HFFc6 (cell line): ENCODE results near the gene CDC27. TPM values are rescaled to one million over a fixed set of nuclear protein-coding genes. Genes with fewer than 3 reads are reported as not detected.

Source experiments
- DNase-seq: peaks from one replicate; pipeline ENCODE4 v3.0.0-alpha.2; 2018
- H3K27ac Mint-ChIP-seq: 2 replicates; pipeline ENCODE4 v1.8.0; 2020; ENCODE audit warnings: mild to moderate bottlenecking, mixed read lengths
- H3K27me3 Mint-ChIP-seq: 2 replicates; pipeline ENCODE4 v1.8.0; 2021; ENCODE audit warnings: mild to moderate bottlenecking, moderate library complexity, mixed read lengths; ENCODE audit not compliant: insufficient read depth
- H3K36me3 Mint-ChIP-seq: 2 replicates; pipeline ENCODE4 v1.8.0; 2021; ENCODE audit warnings: low read depth, mixed read lengths
- H3K4me1 Mint-ChIP-seq: 2 replicates; pipeline ENCODE4 v1.8.0; 2020; ENCODE audit warnings: low read depth, mixed read lengths
- H3K4me3 Mint-ChIP-seq: 2 replicates; pipeline ENCODE4 v1.8.0; 2020; ENCODE audit warnings: mild to moderate bottlenecking, moderate library complexity, mixed read lengths
- H3K9me3 Mint-ChIP-seq: 2 replicates; pipeline ENCODE4 v1.8.0; 2020; ENCODE audit warnings: mild to moderate bottlenecking, mixed read lengths
- total RNA-seq, 6 experiments: library from RNA; stranded (reverse); fragmentation: NEBNext Ultra II Directional; extraction: Animal tissue kit (Norgen Biotek cat#: 25700); gene quantifications; 2 replicates in 1 of 6; 3 replicates in 5 of 6; pipeline ENCODE4 v1.2.3, GENCODE V29; 2021
- TF ChIP-seq, protein P1 (sequence below): fragments of 200-600 bp; sonication (generic); IDR thresholded peaks from 2 replicates; pipeline ENCODE4 v1.5.0; 2021; ENCODE audit warnings: antibody characterized with exemption, mild to moderate bottlenecking

CDC27 gene
- total RNA-seq, 6 experiments from 2014 or later = 144 to 202 (median 170) TPM

DNA sequence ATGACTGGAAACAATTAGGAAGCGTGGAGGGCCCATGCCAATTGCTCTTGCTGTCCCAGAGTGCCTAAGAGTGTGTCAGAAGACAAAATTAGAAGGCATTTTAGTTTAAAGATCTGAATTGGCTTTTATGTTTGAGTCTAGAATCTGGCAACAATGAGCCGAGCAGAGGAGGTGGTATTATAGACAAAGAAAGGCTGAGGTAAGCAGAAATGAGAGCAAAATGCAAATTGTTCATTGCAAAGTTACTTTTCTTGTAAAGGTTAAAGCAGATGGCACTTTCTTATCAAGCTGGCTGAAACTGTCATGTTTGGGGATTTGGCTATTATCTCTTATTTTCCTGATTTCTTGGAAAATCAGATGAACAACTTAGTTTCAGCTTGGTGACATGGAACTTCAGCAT, 23.4 kb upstream of the CDC27 start:
- Mint-ChIP-seq H3K36me3 (no peaks in the 10 kb centered on the region), H3K27ac (no peak overlapping the region), H3K27me3 (peaks cover 6% of the 10 kb centered on the region), H3K4me1 (no peaks in the 10 kb centered on the region), H3K4me3 (no peak overlapping the region), H3K9me3 (no peaks in the 10 kb centered on the region)
- no peak for DNase-seq
- TF ChIP-seq, protein P1, sequence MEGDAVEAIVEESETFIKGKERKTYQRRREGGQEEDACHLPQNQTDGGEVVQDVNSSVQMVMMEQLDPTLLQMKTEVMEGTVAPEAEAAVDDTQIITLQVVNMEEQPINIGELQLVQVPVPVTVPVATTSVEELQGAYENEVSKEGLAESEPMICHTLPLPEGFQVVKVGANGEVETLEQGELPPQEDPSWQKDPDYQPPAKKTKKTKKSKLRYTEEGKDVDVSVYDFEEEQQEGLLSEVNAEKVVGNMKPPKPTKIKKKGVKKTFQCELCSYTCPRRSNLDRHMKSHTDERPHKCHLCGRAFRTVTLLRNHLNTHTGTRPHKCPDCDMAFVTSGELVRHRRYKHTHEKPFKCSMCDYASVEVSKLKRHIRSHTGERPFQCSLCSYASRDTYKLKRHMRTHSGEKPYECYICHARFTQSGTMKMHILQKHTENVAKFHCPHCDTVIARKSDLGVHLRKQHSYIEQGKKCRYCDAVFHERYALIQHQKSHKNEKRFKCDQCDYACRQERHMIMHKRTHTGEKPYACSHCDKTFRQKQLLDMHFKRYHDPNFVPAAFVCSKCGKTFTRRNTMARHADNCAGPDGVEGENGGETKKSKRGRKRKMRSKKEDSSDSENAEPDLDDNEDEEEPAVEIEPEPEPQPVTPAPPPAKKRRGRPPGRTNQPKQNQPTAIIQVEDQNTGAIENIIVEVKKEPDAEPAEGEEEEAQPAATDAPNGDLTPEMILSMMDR = no peak

DNA sequence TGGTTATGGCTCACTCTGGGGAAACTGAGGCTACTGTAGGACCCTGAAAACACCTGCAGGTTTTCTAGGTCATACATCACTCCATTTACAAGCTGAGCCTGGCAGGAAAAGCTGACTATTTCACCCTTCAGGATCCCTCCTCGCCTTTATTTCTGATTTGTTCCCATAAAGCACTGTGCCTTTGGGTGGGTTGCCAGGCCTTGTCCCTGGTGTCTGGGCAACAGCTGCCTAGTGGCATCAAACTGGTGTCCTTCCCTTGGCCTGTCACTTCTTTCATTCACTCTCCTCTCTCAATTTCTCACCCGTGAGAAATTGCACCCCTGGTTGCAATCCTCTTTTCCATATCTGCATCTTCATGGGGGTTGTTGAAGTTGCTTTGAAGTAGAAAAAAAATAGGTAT, 21.7 kb upstream of the CDC27 start:
- no peaks in the 10 kb centered on the region for H3K36me3 Mint-ChIP-seq
- peaks cover 6% of the 10 kb centered on the region for H3K27me3 Mint-ChIP-seq
- H3K27ac Mint-ChIP-seq = no peak overlapping the region
- no peaks in the 10 kb centered on the region for H3K9me3 Mint-ChIP-seq
- DNase-seq = no peak
- H3K4me3 Mint-ChIP-seq = no peak overlapping the region
- H3K4me1 Mint-ChIP-seq = peaks cover 7% of the 10 kb centered on the region
- TF ChIP-seq, protein P1 = no peak

DNA sequence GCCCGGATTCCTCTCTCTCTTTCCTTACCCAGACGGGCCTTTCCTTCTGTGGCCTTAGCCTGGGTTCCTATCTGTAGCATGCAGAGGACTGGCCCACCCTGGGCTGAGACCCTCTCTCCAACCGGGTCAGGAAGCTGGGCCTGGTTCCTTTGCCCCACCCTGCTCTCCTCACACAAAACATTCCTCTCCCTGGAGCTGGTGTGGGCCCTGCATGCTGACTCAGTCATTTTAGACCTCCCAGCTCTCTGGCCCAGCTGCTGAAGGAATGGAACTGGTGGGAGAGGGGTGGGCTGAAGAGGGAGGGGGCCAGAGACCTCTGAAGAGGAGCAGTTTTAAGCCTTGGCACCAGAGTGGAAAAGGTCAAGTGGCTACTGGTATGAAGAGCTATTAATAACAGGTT, 21.0 kb upstream of the CDC27 start:
- Mint-ChIP-seq H3K27ac (no peak overlapping the region), H3K4me1 (peaks cover 13% of the 10 kb centered on the region), H3K36me3 (no peaks in the 10 kb centered on the region), H3K4me3 (no peak overlapping the region), H3K9me3 (no peaks in the 10 kb centered on the region), H3K27me3 (peaks cover 8% of the 10 kb centered on the region)
- no peak for DNase-seq
- TF ChIP-seq, protein P1 = no peak

DNA sequence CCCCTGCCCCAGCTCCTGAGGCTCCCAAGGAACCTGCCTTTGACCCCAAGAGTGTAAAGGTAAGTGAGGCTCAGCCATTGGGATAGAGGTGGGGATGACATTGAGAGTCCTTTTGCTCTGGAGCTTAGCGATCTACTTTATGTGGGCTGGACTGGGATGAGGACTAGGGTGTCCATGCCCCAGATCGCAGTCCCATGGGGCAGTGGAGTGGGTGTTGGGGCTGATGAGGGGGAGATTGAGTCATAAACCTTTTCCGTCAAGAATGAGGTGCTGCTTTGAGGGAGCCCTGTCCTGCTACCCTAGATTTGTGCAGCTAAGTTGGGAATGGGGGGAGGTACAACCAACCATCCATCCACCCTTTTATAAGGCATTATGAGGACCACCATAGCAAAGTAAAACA, 20.4 kb upstream of the CDC27 start:
- Mint-ChIP-seq H3K4me3 (no peak overlapping the region), H3K36me3 (no peaks in the 10 kb centered on the region), H3K4me1 (peaks cover 19% of the 10 kb centered on the region), H3K27me3 (peaks cover 8% of the 10 kb centered on the region), H3K9me3 (no peaks in the 10 kb centered on the region), H3K27ac (no peak overlapping the region)
- DNase-seq = no peak
- TF ChIP-seq, protein P1 = no peak

DNA sequence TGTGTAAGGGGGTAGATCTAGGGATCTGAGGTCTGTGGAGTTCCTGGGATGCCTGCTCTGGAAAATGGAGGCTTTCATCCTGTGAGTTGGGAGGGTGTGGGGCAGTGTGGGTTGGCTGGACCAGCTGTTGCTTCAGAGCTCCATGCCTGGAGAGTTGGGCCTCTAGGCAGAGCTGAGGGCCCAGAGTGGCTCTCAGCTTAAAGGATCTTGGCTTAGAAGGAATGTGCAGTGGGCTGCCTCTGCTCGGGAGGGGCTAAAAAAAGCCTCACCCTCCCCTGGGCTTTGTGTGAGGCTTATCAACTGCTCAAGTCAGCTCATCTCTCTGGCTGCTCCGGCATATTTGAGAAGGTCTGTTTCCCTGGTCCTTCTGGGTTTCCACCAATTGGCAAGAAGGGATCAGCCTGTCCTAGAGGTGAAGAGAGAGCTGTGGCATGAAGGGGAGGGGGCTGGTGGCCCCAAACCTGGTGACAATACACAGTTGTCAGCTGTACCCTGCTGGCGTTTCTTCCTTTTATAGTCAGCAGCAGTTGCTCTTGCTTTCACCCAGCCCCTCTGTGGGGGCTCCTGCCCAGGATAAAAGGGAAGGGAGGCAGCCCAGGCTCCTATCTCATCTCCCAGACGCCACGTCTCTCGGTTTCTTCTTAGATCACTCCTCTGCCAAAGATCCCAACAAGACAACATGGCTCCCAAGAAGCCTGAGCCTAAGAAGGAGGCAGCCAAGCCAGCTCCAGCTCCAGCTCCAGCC, 19.8 kb upstream of the CDC27 start, which contains the start of gene MYL4:
Gene MYL4, plus strand, starts transcription at position 605 of the 745 bp plus-strand sequence. Its CDS starts 75 bp downstream, at position 680.
- H3K4me1 Mint-ChIP-seq = peaks cover 25% of the 10 kb centered on the region
- H3K4me3 Mint-ChIP-seq = no peak within 1 kb of the TSS

More for the DNA sequence above, 19.8 kb upstream of the CDC27 start, which contains the start of gene MYL4:
- DNase-seq = no peak
- no peaks in the 10 kb centered on the region for H3K9me3 Mint-ChIP-seq
- no peak within 1 kb of the TSS for H3K27ac Mint-ChIP-seq
- no peaks in the 10 kb centered on the region for H3K36me3 Mint-ChIP-seq
- TF ChIP-seq, protein P1 = no peak
- H3K27me3 Mint-ChIP-seq = peaks cover 8% of the 10 kb centered on the region
